IMR-90 (cell line): ENCODE data around the gene MID2. TPM values are rescaled to one million over a fixed set of nuclear protein-coding genes. Genes with fewer than 3 reads are reported as not detected.

Experiments used
- ATAC-seq: fragments of 200-7000 bp; cut with Tn5 transposase; 2 replicates; pipeline ENCODE4 v1.9.1; 2020; ENCODE audit warnings: low read depth, mild to moderate bottlenecking, moderate library complexity
- BruUV-seq: library from RNA; stranded (reverse); fragments of 400-500 nt; replicated peaks from 2 replicates; lab custom pipeline; 2021; lab: Mats Ljungman, UMichigan
- CTCF ChIA-PET: fragments of 300-600 bp; formaldehyde crosslinking; extraction: SDS; loops from one replicate; lab custom pipeline; 2021; ENCODE audit warnings: antibody characterized with exemption; lab: Yijun Ruan, JAX
- POLR2A ChIA-PET: fragments of 300-600 bp; sonication (Branson Sonifier 250); formaldehyde crosslinking; loops from one replicate; lab custom pipeline; 2022; ENCODE audit warnings: antibody characterized with exemption; ENCODE audit not compliant: unreplicated experiment; lab: Charles Lee
- DNase-seq: peaks from one replicate; pipeline ENCODE4 v3.0.0; 2013
- H2AFZ ChIP-seq: replicated peaks from 2 replicates; pipeline ENCODE3; 2013; ENCODE audit warnings: low read length, mild to moderate bottlenecking; ENCODE audit not compliant: poor library complexity
- H2AK5ac ChIP-seq: 2 replicates; pipeline ENCODE4 v1.6.1; 2013; ENCODE audit warnings: low read depth, low read length, inconsistent platforms
- H2AK9ac ChIP-seq: replicated peaks from 2 replicates; pipeline ENCODE3; 2013; ENCODE audit warnings: mild to moderate bottlenecking, low read depth, low read length, moderate library complexity; ENCODE audit not compliant: poor library complexity
- H2BK120ac ChIP-seq: 2 replicates; pipeline ENCODE4 v1.6.1; 2013; ENCODE audit warnings: low read depth, low read length, inconsistent platforms
- H2BK15ac ChIP-seq: 3 replicates; pipeline ENCODE4 v1.6.1; 2013; ENCODE audit warnings: low read depth, low read length, inconsistent platforms
- H2BK20ac ChIP-seq: 2 replicates; pipeline ENCODE4 v1.6.1; 2013; ENCODE audit warnings: low read depth, mild to moderate bottlenecking, inconsistent platforms, low read length, moderate library complexity
- H2BK5ac ChIP-seq: 2 replicates; pipeline ENCODE4 v1.6.1; 2013; ENCODE audit warnings: mild to moderate bottlenecking, low read depth, low read length, inconsistent platforms; ENCODE audit not compliant: poor library complexity, severe bottlenecking
- H3K14ac ChIP-seq: replicated peaks from 2 replicates; pipeline ENCODE4 v1.6.1; 2013; ENCODE audit warnings: low read depth, low read length, inconsistent platforms
- H3K18ac ChIP-seq: 2 replicates; pipeline ENCODE4 v1.6.1; 2013; ENCODE audit warnings: low read depth, low read length, control low read depth
- H3K23ac ChIP-seq: 2 replicates; pipeline ENCODE4 v1.6.1; 2013; ENCODE audit warnings: low read depth, low read length, inconsistent platforms
- H3K27ac ChIP-seq: 2 replicates; pipeline ENCODE4 v1.5.1; 2013; ENCODE audit warnings: mild to moderate bottlenecking, control low read depth, low read length; ENCODE audit not compliant: insufficient read depth
- H3K27me3 ChIP-seq: 2 replicates; pipeline ENCODE4 v1.6.1; 2013; ENCODE audit warnings: low read length; ENCODE audit not compliant: control insufficient read depth, insufficient read depth
- H3K36me3 ChIP-seq: 2 replicates; pipeline ENCODE4 v1.6.1; 2013; ENCODE audit warnings: low read length, mixed read lengths; ENCODE audit not compliant: control insufficient read depth, insufficient read depth
- H3K4ac ChIP-seq: 2 replicates; pipeline ENCODE4 v1.6.1; 2013; ENCODE audit warnings: low read depth, low read length, inconsistent platforms
- H3K4me1 ChIP-seq: 2 replicates; pipeline ENCODE4 v1.6.1; 2013; ENCODE audit warnings: low read length, mixed read lengths; ENCODE audit not compliant: control insufficient read depth, insufficient read depth
- H3K4me2 ChIP-seq: 2 replicates; pipeline ENCODE4 v1.6.1; 2013; ENCODE audit warnings: low read depth, mild to moderate bottlenecking, control low read depth, low read length, moderate library complexity
- H3K4me3 ChIP-seq: 2 replicates; pipeline ENCODE4 v1.5.1; 2013; ENCODE audit warnings: low read depth, mild to moderate bottlenecking, control low read depth, low read length, moderate library complexity; ENCODE audit not compliant: insufficient read depth
- H3K56ac ChIP-seq: 2 replicates; pipeline ENCODE4 v1.6.1; 2013; ENCODE audit warnings: low read length, inconsistent platforms; ENCODE audit not compliant: insufficient read depth; ENCODE audit errors: extremely low read depth
- H3K79me1 ChIP-seq, 2 experiments: 2 replicates each; pipeline ENCODE4 v1.6.1; 2013; ENCODE audit warnings: low read length in 2 of 2, inconsistent platforms in 1 of 2, low read depth in 1 of 2
- H3K9ac ChIP-seq: 2 replicates; pipeline ENCODE4 v1.6.1; 2013; ENCODE audit warnings: low read depth, low read length, control low read depth
- H3K9me1 ChIP-seq: 2 replicates; pipeline ENCODE4 v1.6.1; 2013; ENCODE audit warnings: low read length, inconsistent platforms; ENCODE audit not compliant: insufficient read depth
- H3K9me3 ChIP-seq: 2 replicates; pipeline ENCODE4 v1.6.1; 2013; ENCODE audit warnings: low read length; ENCODE audit not compliant: control insufficient read depth, insufficient read depth
- H4K20me1 ChIP-seq: 2 replicates; pipeline ENCODE4 v1.6.1; 2013; ENCODE audit warnings: low read length, inconsistent platforms; ENCODE audit not compliant: insufficient read depth
- H4K5ac ChIP-seq: 2 replicates; pipeline ENCODE4 v1.6.1; 2013; ENCODE audit warnings: mild to moderate bottlenecking, low read depth, low read length, control low read depth
- H4K8ac ChIP-seq, 2 experiments: 2 replicates each; pipeline ENCODE4 v1.6.1; 2013; ENCODE audit warnings: low read depth in 2 of 2, low read length in 2 of 2, control low read depth in 1 of 2, inconsistent platforms in 1 of 2
- H4K91ac ChIP-seq: 2 replicates; pipeline ENCODE4 v1.6.1; 2013; ENCODE audit warnings: low read depth, low read length, inconsistent platforms; ENCODE audit not compliant: insufficient read depth
- BHLHE40 ChIP-seq: fragments of 150-350 bp; IDR thresholded peaks from 2 replicates; pipeline ENCODE4 v1.6.1; 2016; ENCODE audit warnings: mild to moderate bottlenecking, low read depth, low read length
- CEBPB ChIP-seq: IDR thresholded peaks from 2 replicates; pipeline ENCODE4 v1.6.1; 2012; ENCODE audit warnings: low read depth, low read length, improper control_type of control experiment
- CHD1 ChIP-seq: IDR thresholded peaks from 2 replicates; pipeline ENCODE4 v1.6.1; 2012; ENCODE audit warnings: low read depth, low read length, improper control_type of control experiment
- CTCF ChIP-seq: conservative IDR thresholded peaks from 2 replicates; pipeline ENCODE4 v1.5.1; 2012; ENCODE audit warnings: mild to moderate bottlenecking, low read depth, low read length, improper control_type of control experiment
- ELK1 ChIP-seq: fragments of 150-350 bp; IDR thresholded peaks from 2 replicates; pipeline ENCODE4 v1.6.1; 2016; ENCODE audit warnings: low read depth, mild to moderate bottlenecking, low read length, moderate library complexity, borderline replicate concordance
- FOS ChIP-seq: fragments of 150-350 bp; IDR thresholded peaks from 2 replicates; pipeline ENCODE4 v1.6.1; 2016; ENCODE audit warnings: low read depth, low read length
- MAFK ChIP-seq: IDR thresholded peaks from 2 replicates; pipeline ENCODE4 v1.6.1; 2012; ENCODE audit warnings: low read depth, low read length, improper control_type of control experiment
- MAZ ChIP-seq: IDR thresholded peaks from 2 replicates; pipeline ENCODE4 v1.6.1; 2012; ENCODE audit warnings: low read depth, mild to moderate bottlenecking, low read length, improper control_type of control experiment, moderate library complexity, borderline replicate concordance
- MXI1 ChIP-seq: IDR thresholded peaks from 2 replicates; pipeline ENCODE4 v1.6.1; 2012; ENCODE audit warnings: low read depth, mild to moderate bottlenecking, low read length, moderate library complexity, borderline replicate concordance
- NFE2L2 ChIP-seq: fragments of 150-350 bp; IDR thresholded peaks from 2 replicates; pipeline ENCODE4 v1.6.1; 2016; ENCODE audit warnings: low read depth, mild to moderate bottlenecking, low read length
- POLR2A ChIP-seq: IDR thresholded peaks from 2 replicates; pipeline ENCODE4 v1.6.1; 2012; ENCODE audit warnings: mild to moderate bottlenecking, low read depth, low read length
- RAD21 ChIP-seq: IDR thresholded peaks from 2 replicates; pipeline ENCODE4 v1.6.1; 2012; ENCODE audit warnings: low read length, improper control_type of control experiment
- RCOR1 ChIP-seq: IDR thresholded peaks from 2 replicates; pipeline ENCODE4 v1.6.1; 2012; ENCODE audit warnings: mild to moderate bottlenecking, low read length, improper control_type of control experiment; ENCODE audit not compliant: insufficient replicate concordance
- RFX5 ChIP-seq: IDR thresholded peaks from 2 replicates; pipeline ENCODE4 v1.8.0; 2012; ENCODE audit warnings: low read depth, mild to moderate bottlenecking, low read length, moderate library complexity
- SMC3 ChIP-seq: fragments of 150-350 bp; IDR thresholded peaks from 2 replicates; pipeline ENCODE4 v1.6.1; 2016; ENCODE audit warnings: low read depth, mild to moderate bottlenecking, antibody characterized with exemption, low read length, moderate library complexity
- WGBS, 2 experiments: methylation state at CpG; one replicate each; pipeline versions ENCODE4 v1.1.5 to v1.1.7; 2013; ENCODE audit warnings: missing lambda C conversion rate in 2 of 2; ENCODE audit not compliant: insufficient read length in 1 of 2; ENCODE audit errors: extremely low coverage in 2 of 2; 5-methylcytosine and 5-hydroxymethylcytosine counted together
- dilution Hi-C: fragments of 300-500 bp; cut with HindIII; formaldehyde crosslinking; loops from one replicate; pipeline ENCODE4 v1.14.3; 2018; ENCODE audit warnings: low sequenced_read_pairs; ENCODE audit not compliant: unreplicated experiment
- in situ Hi-C: fragments of 300-500 bp; cut with MboI; formaldehyde crosslinking; loops from 3 replicates; pipeline ENCODE4 v1.14.3; 2019; ENCODE audit warnings: low sequenced_read_pairs, inconsistent platforms, mixed read lengths
- intact Hi-C: fragments of 100-400 bp; cut with micrococcal nuclease; formaldehyde crosslinking; loops from 2 replicates; pipeline ENCODE4 v1.10.0; 2022
- polyA plus RNA-seq, 3 experiments: library from polyadenylated mRNA; depleted of rRNA; stranded (reverse); fragments of >200 nt; gene quantifications; 2 replicates each; pipeline ENCODE4 v1.2.3, GENCODE V29; 2012; ENCODE audit warnings: low replicate concordance in 1 of 3
- total RNA-seq: library from RNA; depleted of rRNA; stranded (reverse); fragments of >200 nt; gene quantifications from 2 replicates; pipeline ENCODE4 v1.2.3, GENCODE V29; 2012
- TF ChIP-seq, protein P1 (sequence below): fragments of 150-350 bp; IDR thresholded peaks from 2 replicates; pipeline ENCODE4 v1.6.1; 2017; ENCODE audit warnings: mild to moderate bottlenecking, antibody characterized with exemption, low read length, low read depth

MID2 gene
- total and polyA plus RNA-seq, 2 of the 4 experiments (the other 2 are of a cell fraction) = 1.1 to 4.7 TPM

GRCh38 chrX:107845625-107846024 is 20.0 kb downstream of the MID2 start:
- no peak overlapping the region for H2BK120ac ChIP-seq
- no peak overlapping the region for H2AK5ac ChIP-seq
- BruUV-seq = no TSS peak
- no peak overlapping the region for H2AK9ac ChIP-seq
- H3K4me3 ChIP-seq = no peak overlapping the region
- no peak overlapping the region for H2BK20ac ChIP-seq
- H2BK15ac ChIP-seq = no peak overlapping the region
- H2AFZ ChIP-seq = no peak overlapping the region
- WGBS, 2 experiments = no CpG with 5 or more reads among the region's 1 CpG
- H3K4me2 ChIP-seq = no peak overlapping the region
- DNase-seq (no peak), ATAC-seq (no peak)
- no peak for TF ChIP-seq MAZ
- no peak for TF ChIP-seq RCOR1
- no peak for TF ChIP-seq FOS
- no peak for TF ChIP-seq ELK1
- no peak for TF ChIP-seq MAFK
- no peak for TF ChIP-seq RAD21
- no peak for TF ChIP-seq RFX5
- TF ChIP-seq CEBPB = no peak
- TF ChIP-seq CHD1 = no peak
- no peak for TF ChIP-seq POLR2A
- no peak for TF ChIP-seq NFE2L2
- no peak for TF ChIP-seq CTCF
- TF ChIP-seq BHLHE40 = no peak
- no peak for TF ChIP-seq SMC3
- no peak for TF ChIP-seq MXI1
- TF ChIP-seq, protein P1, sequence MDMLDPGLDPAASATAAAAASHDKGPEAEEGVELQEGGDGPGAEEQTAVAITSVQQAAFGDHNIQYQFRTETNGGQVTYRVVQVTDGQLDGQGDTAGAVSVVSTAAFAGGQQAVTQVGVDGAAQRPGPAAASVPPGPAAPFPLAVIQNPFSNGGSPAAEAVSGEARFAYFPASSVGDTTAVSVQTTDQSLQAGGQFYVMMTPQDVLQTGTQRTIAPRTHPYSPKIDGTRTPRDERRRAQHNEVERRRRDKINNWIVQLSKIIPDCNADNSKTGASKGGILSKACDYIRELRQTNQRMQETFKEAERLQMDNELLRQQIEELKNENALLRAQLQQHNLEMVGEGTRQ = no peak
- H3K27ac ChIP-seq = no peak overlapping the region
- H3K18ac ChIP-seq = no peak overlapping the region
- dilution Hi-C loops = no loop called here
- no peak overlapping the region for H3K9ac ChIP-seq
- H3K14ac ChIP-seq = no peak overlapping the region
- H4K20me1 ChIP-seq = no peaks in the 10 kb centered on the region
- intact Hi-C loops = no loop called here
- no peak overlapping the region for H4K8ac ChIP-seq
- no peak overlapping the region for H3K56ac ChIP-seq
- H3K9me3 ChIP-seq = no peaks in the 10 kb centered on the region
- H3K4me1 ChIP-seq = no peaks in the 10 kb centered on the region
- H4K5ac ChIP-seq = no peak overlapping the region
- H3K4ac ChIP-seq = no peak overlapping the region
- ChIA-PET CTCF (no interaction called here), POLR2A (no interaction called here)
- H2BK5ac ChIP-seq = no peak overlapping the region
- H3K9me1 ChIP-seq = no peaks in the 10 kb centered on the region
- no peaks in the 10 kb centered on the region for H3K79me1 ChIP-seq
- in situ Hi-C loops = no loop called here
- no peak overlapping the region for H4K91ac ChIP-seq
- H3K27me3 ChIP-seq = peaks cover 10% of the 10 kb centered on the region
- H3K36me3 ChIP-seq = peaks cover 2% of the 10 kb centered on the region; the same call in 1 of the 2 replicates
- H3K23ac ChIP-seq = no peak overlapping the region
